Skeletal muscle tissue (tissue), 4 donors: ENCODE results near the gene TCN1. TPM values are rescaled to one million over a fixed set of nuclear protein-coding genes. Genes with fewer than 3 reads are reported as not detected.
"Not testable (repeated sequence)": the region's sequence is repeated elsewhere in the genome, so short reads cannot be mapped to it uniquely, and the experiment has no call there.

ENCODE experiments used
- H3K27ac ChIP-seq: one replicate; pipeline ENCODE4 v1.7.0; 2013; ENCODE audit warnings: mild to moderate bottlenecking, low read depth, low read length, inconsistent platforms
- H3K27me3 ChIP-seq, 3 donors: one replicate each; pipeline ENCODE4 v1.7.0; 2013; ENCODE audit warnings: low read length in 3 of 3; ENCODE audit not compliant: control insufficient read depth in 3 of 3, insufficient read depth in 3 of 3
- H3K36me3 ChIP-seq, 3 donors: one replicate each; pipeline ENCODE4 v1.7.0; 2013; ENCODE audit warnings: low read length in 3 of 3; ENCODE audit not compliant: control insufficient read depth in 3 of 3, insufficient read depth in 3 of 3
- H3K4me1 ChIP-seq, 3 donors: one replicate each; pipeline ENCODE4 v1.7.0; 2013; ENCODE audit warnings: low read length in 3 of 3, mild to moderate bottlenecking in 3 of 3; ENCODE audit not compliant: control insufficient read depth in 3 of 3, insufficient read depth in 3 of 3
- H3K4me3 ChIP-seq, 3 donors: one replicate each; pipeline ENCODE4 v1.7.0; 2013; ENCODE audit warnings: low read length in 3 of 3
- H3K9ac ChIP-seq, 3 donors: one replicate each; pipeline ENCODE4 v1.7.0; 2013; ENCODE audit warnings: low read length in 3 of 3, mild to moderate bottlenecking in 3 of 3, moderate library complexity in 2 of 3, low read depth in 1 of 3
- H3K9me3 ChIP-seq, 3 donors: one replicate each; pipeline ENCODE4 v1.7.0; 2013; ENCODE audit warnings: low read length in 3 of 3; ENCODE audit not compliant: control insufficient read depth in 3 of 3
- total RNA-seq: library from RNA; depleted of rRNA; stranded (reverse); fragments of >200 nt; gene quantifications from one replicate; pipeline ENCODE4 v1.2.3, GENCODE V29; 2014
- donor health status: Osteomylitis.

Gene TCN1, protein sequence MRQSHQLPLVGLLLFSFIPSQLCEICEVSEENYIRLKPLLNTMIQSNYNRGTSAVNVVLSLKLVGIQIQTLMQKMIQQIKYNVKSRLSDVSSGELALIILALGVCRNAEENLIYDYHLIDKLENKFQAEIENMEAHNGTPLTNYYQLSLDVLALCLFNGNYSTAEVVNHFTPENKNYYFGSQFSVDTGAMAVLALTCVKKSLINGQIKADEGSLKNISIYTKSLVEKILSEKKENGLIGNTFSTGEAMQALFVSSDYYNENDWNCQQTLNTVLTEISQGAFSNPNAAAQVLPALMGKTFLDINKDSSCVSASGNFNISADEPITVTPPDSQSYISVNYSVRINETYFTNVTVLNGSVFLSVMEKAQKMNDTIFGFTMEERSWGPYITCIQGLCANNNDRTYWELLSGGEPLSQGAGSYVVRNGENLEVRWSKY
- 1.6 TPM for total RNA-seq

DNA sequence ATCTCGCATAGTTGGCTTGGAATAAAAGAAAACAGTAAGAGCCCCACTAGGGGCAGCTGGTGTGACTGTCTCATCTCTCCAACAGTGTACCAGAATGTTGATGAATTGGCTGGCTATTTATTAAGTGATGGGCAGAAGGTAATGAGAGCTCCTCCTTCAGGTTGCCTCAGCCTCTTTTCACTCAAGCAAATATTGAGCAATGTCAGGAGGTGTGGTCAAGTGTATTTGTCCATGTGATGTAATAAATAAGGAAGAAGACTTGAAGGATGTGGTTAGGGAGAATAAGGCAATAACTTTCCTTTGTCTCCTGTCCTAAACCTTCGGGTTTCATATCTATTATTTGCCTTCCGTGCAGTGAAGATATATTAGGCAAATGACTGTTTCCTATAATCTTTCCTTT is at the start of gene TCN1:
TCN1 (minus strand) TSS at position 91 of the 400 bp plus-strand sequence; CDS start at position 74, 17 bp downstream.
- Histone ChIP-seq H3K4me3 (no peak within 1 kb of the TSS), H3K27me3 (no peaks in the 10 kb centered on the region), H3K27ac (no peak within 1 kb of the TSS), H3K4me1 (no peaks in the 10 kb centered on the region), H3K9ac (no peak within 1 kb of the TSS), H3K9me3 (no peaks in the 10 kb centered on the region), H3K36me3 (no peaks in the 10 kb centered on the region)

GRCh38 chr11:59903569-59903968 is 37.3 kb upstream of the TCN1 start:
- not testable (repeated sequence) for H3K27me3 ChIP-seq, H3K27ac ChIP-seq, H3K9me3 ChIP-seq, H3K36me3 ChIP-seq, H3K9ac ChIP-seq, H3K4me1 ChIP-seq, H3K4me3 ChIP-seq

- H3K9ac ChIP-seq, result no peak overlapping the region
These were observed 35.0 kb upstream of the TCN1 start for GRCh38 chr11:59901306-59901705.

DNA sequence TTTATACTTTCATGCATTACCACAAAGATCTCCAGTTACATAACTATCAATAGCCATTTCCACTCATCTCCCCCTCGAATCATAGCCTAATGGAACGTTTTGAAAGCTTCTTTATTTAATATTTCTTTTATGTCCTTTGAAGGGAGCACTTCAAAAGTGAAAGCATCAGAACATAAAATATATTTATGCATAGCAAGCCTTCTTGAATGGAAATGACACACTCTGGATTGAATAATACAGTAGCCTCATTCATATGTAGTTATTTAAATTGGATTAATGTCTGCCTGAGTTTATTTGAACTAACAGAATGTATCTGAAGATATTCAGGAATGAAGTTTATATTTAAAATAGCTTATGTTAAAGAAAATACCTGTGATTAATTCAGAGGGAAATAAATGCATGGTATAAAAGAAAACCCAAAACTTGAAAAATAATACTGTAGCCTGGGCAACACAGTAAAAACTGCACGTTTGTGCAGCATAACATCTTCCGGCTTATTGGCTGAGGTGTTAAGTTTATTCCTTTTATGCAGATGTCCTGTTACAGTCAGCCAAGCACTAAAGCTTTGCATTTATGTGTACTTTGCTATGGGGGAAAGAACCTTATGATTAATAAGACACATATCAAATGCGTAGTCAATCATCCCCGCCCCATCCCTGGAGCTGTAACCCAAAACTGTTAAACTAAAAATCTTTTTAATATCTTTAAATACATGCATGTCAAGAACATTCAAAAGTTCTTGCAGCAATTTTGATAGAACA is 34.3 kb upstream of the TCN1 start:
- H3K4me3 ChIP-seq, result no peak overlapping the region
- no peak overlapping the region for H3K27ac ChIP-seq
- no peaks in the 10 kb centered on the region for H3K36me3 ChIP-seq
- H3K4me1 ChIP-seq, result no peaks in the 10 kb centered on the region
- H3K27me3 ChIP-seq, result no peaks in the 10 kb centered on the region
- no peak overlapping the region for H3K9ac ChIP-seq
- H3K9me3 ChIP-seq, result peaks cover 0 to 2% (median 0%) of the 10 kb centered on the region in 3 donors

More at GRCh38 chr11:59901306-59901705, 35.0 kb upstream of the TCN1 start:
- Histone ChIP-seq H3K36me3 (no peaks in the 10 kb centered on the region), H3K27ac (no peak overlapping the region), H3K9me3 (peaks cover 0 to 3% (median 0%) of the 10 kb centered on the region in 3 donors), H3K4me1 (no peaks in the 10 kb centered on the region), H3K4me3 (no peak overlapping the region), H3K27me3 (no peaks in the 10 kb centered on the region)

GRCh38 chr11:59899532-59899931 is 33.2 kb upstream of the TCN1 start:
- H3K36me3 ChIP-seq, result no peaks in the 10 kb centered on the region
- no peaks in the 10 kb centered on the region for H3K27me3 ChIP-seq
- no peak overlapping the region for H3K9ac ChIP-seq
- no peak overlapping the region for H3K4me3 ChIP-seq
- H3K9me3 ChIP-seq, result no peaks in the 10 kb centered on the region
- H3K4me1 ChIP-seq, result no peaks in the 10 kb centered on the region
- H3K27ac ChIP-seq, result no peak overlapping the region

DNA sequence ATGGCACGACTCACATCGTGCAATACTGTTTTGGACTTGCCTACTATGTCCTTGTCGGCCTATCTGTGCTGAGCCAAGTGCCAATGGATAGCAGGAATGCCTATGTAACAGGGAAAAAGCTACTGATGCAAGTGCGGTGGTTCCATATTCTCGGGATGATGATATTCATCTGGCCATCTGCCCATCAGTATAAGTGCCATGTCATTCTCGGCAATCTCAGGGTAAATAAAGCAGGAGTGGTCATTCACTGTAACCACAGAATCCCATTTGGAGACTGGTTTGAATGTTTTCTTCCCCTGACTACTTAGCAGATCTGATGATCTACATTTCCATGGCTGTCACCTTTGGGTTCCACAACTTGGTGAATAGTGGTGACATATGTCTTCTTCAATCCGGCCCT is 32.4 kb upstream of the TCN1 start:
- Histone ChIP-seq H3K9ac (no peak overlapping the region), H3K4me1 (no peaks in the 10 kb centered on the region), H3K36me3 (no peaks in the 10 kb centered on the region), H3K4me3 (no peak overlapping the region), H3K27ac (no peak overlapping the region), H3K27me3 (no peaks in the 10 kb centered on the region), H3K9me3 (no peaks in the 10 kb centered on the region)

- Histone ChIP-seq H3K36me3 (no peaks in the 10 kb centered on the region), H3K27ac (no peak overlapping the region), H3K27me3 (no peaks in the 10 kb centered on the region), H3K4me1 (no peaks in the 10 kb centered on the region), H3K9me3 (no peaks in the 10 kb centered on the region), H3K9ac (no peak overlapping the region), H3K4me3 (no peak overlapping the region)
These were observed 31.8 kb upstream of the TCN1 start for GRCh38 chr11:59898046-59898445.

DNA sequence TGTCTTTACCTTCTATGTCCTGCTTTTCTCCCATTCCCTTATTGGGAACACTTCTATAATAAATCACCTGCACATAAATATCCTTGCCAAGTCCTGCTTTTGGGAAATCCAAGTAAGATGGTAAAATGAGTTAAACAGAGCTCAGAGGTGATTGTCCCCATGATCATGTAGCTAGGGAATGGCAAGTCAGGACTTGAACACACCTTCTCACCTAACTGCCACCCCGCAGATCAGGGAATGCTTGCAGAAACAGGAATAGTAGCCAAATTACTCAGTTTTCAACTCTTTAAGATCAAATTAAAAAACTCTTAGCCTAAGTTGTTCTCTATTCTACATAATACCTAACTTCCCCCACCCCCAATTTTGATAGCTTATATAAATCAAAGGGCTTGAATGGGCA is 28.3 kb upstream of the TCN1 start:
- H3K27ac ChIP-seq, result no peak overlapping the region
- peaks cover 0 to 2% (median 0%) of the 10 kb centered on the region in 3 donors for H3K9me3 ChIP-seq
- H3K4me3 ChIP-seq, result no peak overlapping the region
- no peaks in the 10 kb centered on the region for H3K27me3 ChIP-seq
- H3K9ac ChIP-seq, result no peak overlapping the region
- H3K4me1 ChIP-seq, result no peaks in the 10 kb centered on the region
- H3K36me3 ChIP-seq, result no peaks in the 10 kb centered on the region

- Histone ChIP-seq H3K36me3 (no peaks in the 10 kb centered on the region), H3K27me3 (no peaks in the 10 kb centered on the region), H3K9ac (no peak overlapping the region), H3K27ac (no peak overlapping the region), H3K9me3 (peaks cover 0 to 2% (median 2%) of the 10 kb centered on the region in 3 donors), H3K4me1 (no peaks in the 10 kb centered on the region), H3K4me3 (no peak overlapping the region)
These were observed 25.5 kb upstream of the TCN1 start for GRCh38 chr11:59891781-59892181.

GRCh38 chr11:59887156-59887555 is 20.9 kb upstream of the TCN1 start:
- H3K36me3 ChIP-seq, H3K9ac ChIP-seq, H3K4me1 ChIP-seq, H3K9me3 ChIP-seq, H3K27me3 ChIP-seq, H3K4me3 ChIP-seq, H3K27ac ChIP-seq: not testable (repeated sequence)
